GM18499 (cell line): Measurements from ENCODE around the gene ZEB1.

Experiments
- ATAC-seq: cut with Tn5 transposase; IDR thresholded peaks from one replicate; pipeline ENCODE4 v1.9.1; 2021; ENCODE audit warnings: moderate number of reproducible peaks; ENCODE audit not compliant: insufficient read depth, unreplicated experiment

ZEB1 gene

GRCh38 chr10:31477584-31477983 is 158.6 kb downstream of the ZEB1 start:
- ATAC-seq: no peak

- ATAC-seq: no peak
Observed at GRCh38 chr10:31479752-31480151, 160.7 kb downstream of the ZEB1 start.

GRCh38 chr10:31483546-31483945 is 164.5 kb downstream of the ZEB1 start:
- no peak for ATAC-seq

- no peak for ATAC-seq
Observed at GRCh38 chr10:31484431-31485135, 165.6 kb downstream of the ZEB1 start.

- ATAC-seq: no peak
Observed at GRCh38 chr10:31490858-31491504, 172.0 kb downstream of the ZEB1 start.

- ATAC-seq: no peak
Observed at GRCh38 chr10:31507427-31507826, 188.4 kb downstream of the ZEB1 start.

GRCh38 chr10:31508234-31508633 is 189.2 kb downstream of the ZEB1 start:
- no peak for ATAC-seq

- ATAC-seq: no peak
Observed at GRCh38 chr10:31508882-31509281, 189.9 kb downstream of the ZEB1 start.

- no peak for ATAC-seq
Observed at GRCh38 chr10:31509989-31510388, 191.0 kb downstream of the ZEB1 start.

- ATAC-seq: no peak
Observed at GRCh38 chr10:31515116-31515515, 196.1 kb downstream of the ZEB1 start.

GRCh38 chr10:31515819-31516402 is 196.9 kb downstream of the ZEB1 start:
- no peak for ATAC-seq

- no peak for ATAC-seq
Observed at GRCh38 chr10:31520986-31521831, 202.2 kb downstream of the ZEB1 start.

GRCh38 chr10:31522820-31523219 is 203.8 kb downstream of the ZEB1 start:
- ATAC-seq: no peak

- no peak for ATAC-seq
Observed at GRCh38 chr10:31524460-31524859, 205.4 kb downstream of the ZEB1 start.

- no peak for ATAC-seq
Observed at GRCh38 chr10:31526178-31526577, 207.2 kb downstream of the ZEB1 start.

GRCh38 chr10:31526681-31527080 is 207.7 kb downstream of the ZEB1 start:
- ATAC-seq: no peak

GRCh38 chr10:31528831-31529230 is 209.8 kb downstream of the ZEB1 start:
- ATAC-seq: no peak

GRCh38 chr10:31536302-31536701 is 217.3 kb downstream of the ZEB1 start:
- ATAC-seq: no peak

- no peak for ATAC-seq
Observed at GRCh38 chr10:31549896-31550295, 230.9 kb downstream of the ZEB1 start.

- ATAC-seq: no peak
Observed at GRCh38 chr10:31554556-31554955, 235.5 kb downstream of the ZEB1 start.

- no peak for ATAC-seq
Observed at GRCh38 chr10:31557854-31558253, 238.8 kb downstream of the ZEB1 start.
